Transverse colon (tissue), 4 donors: Measurements from ENCODE around the gene UBR3.

Source experiments
- CTCF ChIP-seq, 5 experiments: fragments of 200-600 bp in 3 of 5; fragments of 450-650 bp in 2 of 5; sonication (generic) in 3 of 5; IDR thresholded peaks; 1 replicate in 2 of 5; 2 replicates in 3 of 5; pipeline ENCODE4 v1.5.1; 2016 to 2017; ENCODE audit warnings: antibody characterized with exemption in 5 of 5, inconsistent platforms in 3 of 5, mild to moderate bottlenecking in 2 of 5, moderate library complexity in 1 of 5
- POLR2AphosphoS5 ChIP-seq, 3 donors: sonication (generic); formaldehyde crosslinking; IDR thresholded peaks; one replicate each; pipeline ENCODE4 v1.6.1; 2016; ENCODE audit warnings: antibody characterized with exemption in 3 of 3

GRCh38 chr2:170092436-170093060, 265.3 kb downstream of the UBR3 start:
- TF ChIP-seq POLR2AphosphoS5 (IDR thresholded peaks at IDR 0.05) (no peak), CTCF (IDR thresholded peaks at IDR 0.05) (no peak)
